ENCODE data around the gene SLC2A9. TPM values are rescaled to one million over a fixed set of nuclear protein-coding genes. Genes with fewer than 3 reads are reported as not detected.
A peak's percentile ranks its signal among the peaks of the same experiment; 100 is the strongest.
"Not testable (repeated sequence)": the region's sequence is repeated elsewhere in the genome, so short reads cannot be mapped to it uniquely, and the experiment has no call there.

SLC2A9 gene
- total RNA-seq, 1 donor from 2014 or later: 2.9 TPM

DNA sequence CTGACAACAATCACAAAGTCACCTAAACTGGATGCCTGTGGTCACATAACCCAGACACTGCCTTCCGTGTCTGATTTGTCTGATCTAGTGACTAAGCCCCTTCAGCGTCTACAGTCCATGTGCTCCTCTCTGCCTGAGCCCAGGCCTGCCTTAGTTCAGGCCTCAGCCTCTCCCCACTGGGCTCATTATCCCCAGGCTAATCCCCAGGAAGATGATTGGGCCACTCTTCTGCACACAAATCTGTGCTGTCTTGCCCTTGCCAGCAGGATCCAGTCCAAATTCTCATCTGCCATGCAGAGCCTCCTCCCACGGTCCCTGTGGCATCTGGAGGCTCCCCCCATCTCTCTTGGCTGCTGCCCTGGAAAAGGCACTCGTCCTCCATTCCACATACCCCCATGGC, 96.5 kb downstream of the SLC2A9 start:
- no peak for DNase-seq

DNA sequence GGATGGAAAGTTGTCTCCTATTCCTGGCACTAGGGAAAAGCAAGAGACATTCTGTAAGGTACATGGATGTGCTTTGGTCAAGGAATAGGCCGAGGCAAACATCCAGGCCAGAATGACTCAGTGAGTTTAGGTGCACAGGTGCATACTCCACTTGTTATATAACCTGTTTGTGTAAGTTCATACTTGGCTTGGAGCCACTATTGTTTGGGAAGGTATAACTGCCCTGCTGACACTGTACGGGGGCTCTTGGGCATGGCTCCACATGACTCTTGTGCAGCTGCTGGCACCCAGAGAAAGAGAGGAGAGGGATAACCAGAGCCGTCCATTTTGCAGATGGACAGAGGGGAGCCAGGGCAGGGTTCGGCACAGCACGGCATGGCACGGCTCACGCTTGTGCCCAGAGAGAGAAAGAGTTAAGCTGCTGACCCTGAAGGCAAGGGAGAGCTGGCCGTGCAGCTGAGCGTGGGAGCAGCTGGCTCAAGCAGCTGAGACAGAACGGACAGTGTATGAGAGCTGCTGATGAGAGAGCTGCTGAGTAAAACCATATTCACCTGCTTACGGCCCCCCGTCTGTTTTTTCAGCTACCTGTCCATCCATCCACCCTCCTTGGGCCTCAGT, 98.0 kb downstream of the SLC2A9 start:
- no peak for DNase-seq

DNA sequence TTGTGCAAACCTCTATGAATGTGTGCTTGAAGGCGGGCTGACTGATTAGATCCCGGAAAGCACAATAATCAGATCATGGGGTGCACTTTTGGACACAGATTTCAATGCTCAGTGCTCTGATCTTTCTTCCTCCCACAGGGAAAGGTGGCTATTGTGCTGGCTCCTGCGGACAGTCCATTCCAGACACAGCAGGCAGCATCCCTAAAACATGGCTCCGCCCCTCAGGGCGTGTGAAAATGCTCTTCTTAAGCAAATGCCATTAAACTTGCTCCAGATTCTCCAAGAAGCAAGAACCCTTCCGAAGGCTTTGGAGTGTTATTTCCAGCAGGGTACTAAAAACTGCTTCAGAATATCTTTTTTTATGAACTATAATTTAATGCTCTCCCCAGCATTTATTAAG, 100.0 kb downstream of the SLC2A9 start:
- no peak for DNase-seq

DNA sequence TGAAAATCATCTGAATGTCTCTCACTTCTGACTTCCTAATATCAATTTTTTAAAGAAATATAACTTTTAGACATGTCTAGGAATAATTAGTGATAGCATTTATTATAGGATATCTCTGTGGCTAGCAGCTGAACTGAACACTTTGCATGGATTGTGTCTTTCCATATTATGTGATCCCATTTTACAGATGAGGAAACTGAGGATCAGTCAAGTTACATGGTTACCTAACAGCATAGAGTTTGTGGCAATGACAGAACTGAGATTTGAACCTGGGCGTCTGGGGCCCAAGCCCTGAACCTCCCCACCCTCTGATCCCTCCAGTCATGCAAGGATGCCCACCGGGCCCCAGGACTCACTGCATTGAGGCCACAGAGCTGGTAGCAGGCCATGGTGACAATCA, 101.3 kb downstream of the SLC2A9 start:
- DNase-seq: no peak

DNA sequence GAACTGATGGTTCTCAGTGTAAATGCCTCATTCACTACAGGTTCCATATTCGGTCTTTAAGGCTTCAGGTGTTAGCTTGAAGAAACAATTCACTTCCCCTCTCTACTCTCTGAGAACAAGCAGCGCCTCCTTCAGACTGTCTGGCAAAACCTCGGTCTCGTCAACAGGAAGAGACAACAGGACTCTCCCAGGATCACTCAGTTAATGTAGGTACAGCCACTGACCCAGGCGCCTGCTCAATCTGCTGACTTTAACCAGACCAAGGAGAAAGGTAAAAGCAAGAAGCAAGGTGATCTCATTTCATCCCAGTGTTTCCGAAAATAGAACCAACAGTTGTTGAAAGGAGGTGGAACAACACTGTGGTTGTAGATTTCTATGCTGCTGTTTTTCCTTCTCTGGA, 102.2 kb downstream of the SLC2A9 start:
- no peak for DNase-seq

DNA sequence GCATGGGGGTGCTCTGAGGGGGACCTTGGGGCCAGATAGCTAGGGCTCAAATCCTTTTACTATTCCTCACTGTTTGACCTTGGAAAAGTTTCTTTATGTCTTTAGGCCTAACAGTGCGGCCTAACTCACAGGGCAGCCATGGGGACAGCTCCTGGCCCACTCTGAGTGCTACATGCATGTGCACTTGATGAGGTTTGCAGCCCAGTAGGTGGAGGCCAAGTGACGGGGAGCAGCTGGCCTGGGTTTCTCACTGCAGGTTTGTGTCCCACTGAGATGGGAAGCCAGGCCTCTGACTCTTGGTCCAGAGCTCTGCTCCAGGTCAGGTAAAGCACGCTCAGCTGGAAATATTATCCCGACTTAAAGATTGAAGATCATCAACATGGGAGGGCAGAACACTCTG, 102.8 kb downstream of the SLC2A9 start:
- DNase-seq: no peak

DNA sequence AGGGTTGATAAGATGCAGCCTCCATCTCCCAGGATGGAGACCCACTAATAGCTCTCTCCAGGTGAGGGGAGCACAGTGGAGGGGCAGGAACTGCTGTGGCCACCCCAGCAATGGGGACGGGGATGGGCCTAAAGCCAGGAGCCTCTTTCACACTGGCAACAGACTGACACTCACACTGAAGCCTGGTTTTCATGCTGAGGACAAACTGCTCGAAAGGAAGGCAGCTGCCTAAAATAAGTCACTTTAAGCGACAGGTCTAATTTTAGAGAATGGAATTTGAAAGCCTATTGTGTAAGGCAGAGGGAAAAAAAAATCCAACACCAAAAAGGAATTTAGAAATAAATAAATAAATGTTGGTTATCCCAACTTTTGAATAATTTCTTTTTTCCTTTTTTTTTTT, 104.4 kb downstream of the SLC2A9 start:
- no peak for DNase-seq

DNA sequence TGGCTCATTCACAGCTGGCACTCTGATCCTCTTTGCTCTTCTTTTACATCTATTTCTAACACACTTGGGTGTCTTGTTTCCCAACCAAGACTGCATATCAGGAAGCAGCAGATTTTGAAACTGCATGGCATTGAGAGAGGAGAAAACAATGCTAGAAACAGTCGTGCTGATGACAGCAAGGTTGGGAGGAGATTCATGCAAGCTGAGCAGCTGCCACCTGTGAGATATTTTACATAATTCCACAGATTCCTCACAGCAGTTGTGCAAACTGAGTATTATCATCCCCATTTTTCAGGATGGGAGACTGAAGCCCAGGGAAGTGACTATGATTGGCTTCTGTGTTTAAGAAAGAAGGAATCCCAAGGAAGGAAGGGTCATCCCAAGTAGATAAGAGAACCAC, 105.0 kb downstream of the SLC2A9 start:
- DNase-seq: no peak

DNA sequence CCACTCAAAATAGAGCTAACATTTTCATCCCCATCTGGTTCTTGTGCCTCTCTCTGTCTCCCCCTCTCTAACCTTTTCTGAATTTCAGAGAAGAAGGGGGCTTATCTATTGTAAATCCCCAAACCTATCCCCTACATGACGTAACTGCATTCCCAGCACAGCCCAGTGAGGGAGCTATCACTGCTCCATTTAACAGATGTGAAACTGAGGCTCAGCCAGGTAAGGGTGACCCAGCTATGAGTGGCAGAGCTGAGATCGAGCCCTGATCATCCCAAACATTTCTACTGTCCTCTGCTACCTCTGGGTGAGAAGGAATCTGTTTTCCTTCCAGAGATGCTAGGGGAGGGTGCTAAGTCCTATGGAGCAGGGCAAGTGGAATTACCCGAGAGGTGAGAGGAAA, 107.5 kb downstream of the SLC2A9 start:
- DNase-seq: no peak

DNA sequence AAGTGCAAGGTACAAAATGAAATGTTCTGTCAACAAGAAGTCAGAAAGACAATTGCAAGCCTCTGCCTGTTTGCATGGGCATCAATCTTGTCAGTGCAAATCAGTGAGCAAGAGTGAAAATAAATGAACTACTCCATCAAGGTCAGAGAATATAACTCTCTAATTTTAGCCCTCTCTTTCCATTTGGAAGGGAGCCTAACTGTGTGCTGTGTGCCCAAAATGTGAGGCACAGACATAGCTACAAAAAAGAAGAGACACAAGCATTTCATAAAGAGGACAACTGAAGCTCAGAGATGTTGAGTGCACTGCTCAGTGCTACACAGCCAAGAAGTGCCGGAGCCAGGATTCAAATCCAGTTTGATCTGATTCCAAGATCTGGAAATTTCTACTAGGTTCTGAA, 114.3 kb downstream of the SLC2A9 start:
- no peak for DNase-seq

DNA sequence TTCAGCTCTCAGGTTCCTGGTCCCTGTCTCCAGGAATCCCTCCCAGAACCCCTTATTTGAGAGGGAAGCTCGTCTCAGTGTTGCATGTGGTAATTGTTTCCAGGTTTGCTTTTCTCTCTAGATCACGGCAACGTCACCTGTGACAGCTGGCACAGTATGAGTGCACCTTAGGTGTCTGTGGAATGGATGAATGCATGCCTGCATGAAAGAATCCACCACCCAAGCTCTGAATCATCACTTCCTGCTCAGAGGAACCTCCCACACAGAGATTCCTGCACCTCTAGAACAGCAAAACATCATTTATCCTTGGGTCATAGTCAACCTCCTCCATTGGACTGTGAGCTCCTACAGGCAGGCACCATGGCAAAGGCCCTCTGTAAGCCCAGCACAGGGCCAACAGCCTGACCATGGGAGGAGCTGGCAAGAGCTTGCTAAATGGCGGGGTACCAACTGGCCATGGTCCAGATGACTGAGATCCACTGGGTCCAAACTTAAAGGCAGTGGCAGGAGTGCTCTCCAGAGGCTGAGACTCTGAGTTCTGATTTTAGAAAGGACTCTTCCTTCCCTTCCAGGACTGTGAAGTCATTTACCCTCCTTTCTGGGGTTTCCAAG, 116.2 kb downstream of the SLC2A9 start:
- DNase-seq: no peak

DNA sequence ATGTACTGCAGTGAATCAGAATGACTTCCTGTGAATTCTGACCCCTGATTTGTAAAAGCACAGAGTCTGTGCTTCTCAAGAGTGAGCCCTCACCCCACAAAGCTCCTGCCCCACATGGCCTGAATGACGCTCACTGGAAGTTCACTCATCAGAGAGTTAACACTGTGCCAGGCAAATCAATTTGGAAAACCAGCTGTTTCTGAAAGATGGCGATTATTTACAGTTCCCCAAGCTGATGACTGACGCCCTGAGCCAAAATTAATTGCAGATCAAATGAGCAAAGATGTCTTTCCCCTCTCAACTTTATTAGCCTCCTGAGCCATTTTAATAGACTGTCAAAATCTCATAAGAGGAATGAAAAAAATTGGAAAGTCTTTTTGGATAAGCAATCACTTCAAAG, 118.0 kb downstream of the SLC2A9 start:
- no peak for DNase-seq

DNA sequence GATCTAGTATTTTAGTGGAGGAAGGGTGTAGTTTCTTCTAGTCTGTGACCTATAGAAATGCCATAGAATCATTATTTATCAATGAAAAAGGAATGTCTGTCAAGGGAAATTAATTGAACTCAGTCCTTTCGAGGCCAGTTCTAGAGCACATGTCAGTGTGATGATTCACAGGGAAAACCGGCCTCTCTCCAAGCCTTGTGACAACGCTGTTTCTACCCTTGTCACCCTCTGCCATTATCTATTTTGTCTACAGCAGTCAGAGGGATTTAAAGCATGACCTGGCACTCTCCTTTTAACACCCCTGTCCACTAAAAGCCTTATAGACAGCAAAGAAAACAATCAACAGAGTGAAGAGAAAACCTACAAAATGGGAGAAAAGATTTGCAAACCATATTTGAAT, 120.0 kb downstream of the SLC2A9 start:
- DNase-seq: no peak

DNA sequence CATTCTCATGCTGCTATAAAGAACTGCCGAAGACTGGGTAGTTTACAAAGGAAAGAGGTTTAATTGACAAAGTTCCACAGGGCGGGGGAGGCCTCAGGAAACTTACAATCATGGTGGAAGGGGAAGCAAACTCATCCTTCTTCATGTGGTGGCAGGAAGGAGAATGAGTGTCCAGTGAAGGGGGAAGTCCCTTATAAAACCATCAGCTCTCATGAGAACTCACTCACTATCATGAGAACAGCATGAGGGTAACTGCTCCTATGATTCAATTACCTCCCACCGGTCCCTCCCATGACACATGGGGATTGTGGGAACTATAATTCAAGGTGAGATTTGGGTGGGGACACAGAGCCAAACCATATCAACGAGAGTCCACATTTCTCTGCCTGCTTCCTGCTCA, 120.7 kb downstream of the SLC2A9 start:
- not testable (repeated sequence) for DNase-seq

DNA sequence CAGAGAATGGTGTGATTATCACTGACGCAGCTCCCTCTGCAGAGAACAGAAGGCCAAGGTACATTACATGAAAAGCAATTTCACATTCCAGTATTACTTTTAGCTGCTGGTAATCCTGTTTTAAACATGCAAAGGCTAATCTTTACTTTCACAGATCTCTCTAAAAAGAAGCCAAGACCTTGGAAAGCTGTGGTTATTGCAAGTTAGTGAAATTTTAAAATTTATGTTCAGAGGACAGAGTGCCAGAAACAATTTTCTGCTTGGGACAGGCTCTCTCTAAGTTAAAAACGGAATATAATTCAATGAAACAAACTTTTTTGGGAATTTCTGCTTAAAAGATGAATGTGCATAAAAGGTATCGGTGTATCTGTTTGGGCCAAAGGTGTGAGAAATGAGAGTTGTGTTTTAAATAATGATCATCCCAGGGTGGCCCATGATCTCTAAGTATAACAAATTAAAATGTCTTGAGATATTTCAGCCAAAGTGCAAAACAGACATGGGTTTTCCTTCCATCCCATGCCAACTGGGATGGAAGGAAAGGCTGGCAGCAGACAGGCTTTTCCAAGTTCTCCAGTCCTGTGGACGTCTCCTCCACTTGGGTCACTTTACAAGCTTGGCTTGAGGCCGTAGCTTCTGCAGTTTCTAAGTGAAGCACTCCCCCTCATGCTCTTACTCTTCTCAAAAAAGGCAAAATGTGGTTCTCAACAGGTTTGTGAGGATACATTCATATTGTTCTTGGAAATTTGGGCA, 121.8 kb downstream of the SLC2A9 start:
- DNase-seq: no peak

DNA sequence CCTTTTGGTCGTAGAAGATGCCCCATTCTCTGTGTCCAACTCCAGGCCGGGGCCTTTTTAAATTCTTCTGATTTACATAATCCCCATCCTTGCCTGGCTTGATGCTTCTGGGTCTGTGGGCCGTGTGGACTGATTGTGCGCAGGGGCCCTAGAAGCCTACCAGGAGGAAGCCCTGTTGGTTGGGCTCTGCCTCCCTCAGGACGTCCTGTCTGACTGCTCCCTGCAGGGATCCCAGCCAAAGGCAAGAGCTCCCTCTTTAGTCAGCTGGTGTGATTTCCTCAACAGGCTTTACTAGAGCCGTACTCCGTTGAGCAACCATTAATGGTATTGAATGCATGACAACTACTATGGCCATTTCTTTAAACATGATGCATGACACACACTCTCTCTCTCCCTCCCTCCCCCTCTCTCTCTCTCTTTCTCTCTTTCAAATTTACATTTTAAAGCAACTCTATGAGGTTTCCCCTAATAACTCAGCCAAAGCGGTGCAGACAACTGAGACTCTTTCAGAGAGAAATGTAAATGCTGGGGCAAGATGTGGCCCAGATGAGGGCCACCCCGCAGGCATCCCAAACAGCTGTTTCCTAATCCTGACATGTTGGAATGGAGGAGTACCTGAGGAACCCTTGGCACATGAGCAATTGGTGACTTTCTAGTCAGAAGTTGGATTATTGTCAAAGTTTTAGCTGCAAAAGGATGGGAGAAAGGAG, 122.5 kb downstream of the SLC2A9 start:
- peak; percentile 53 for DNase-seq

DNA sequence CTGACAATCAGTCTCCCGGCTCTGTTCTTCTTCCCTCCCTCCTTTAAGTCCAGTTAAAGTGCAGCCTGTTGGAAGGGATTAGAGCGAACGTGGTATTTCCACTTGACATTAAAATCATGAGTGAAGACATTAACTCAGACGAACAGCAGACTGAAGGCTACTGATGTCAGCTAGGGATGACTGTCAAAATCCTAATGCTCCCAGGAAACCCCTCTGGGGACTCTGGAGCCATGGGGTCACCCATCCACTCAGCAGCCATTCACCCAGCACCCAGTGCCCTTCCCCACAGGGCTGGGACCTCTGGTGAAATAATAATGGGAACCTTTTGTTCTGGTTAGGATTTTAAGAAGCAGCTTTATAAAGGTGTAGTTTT, 126.0 kb downstream of the SLC2A9 start:
- DNase-seq: no peak

DNA sequence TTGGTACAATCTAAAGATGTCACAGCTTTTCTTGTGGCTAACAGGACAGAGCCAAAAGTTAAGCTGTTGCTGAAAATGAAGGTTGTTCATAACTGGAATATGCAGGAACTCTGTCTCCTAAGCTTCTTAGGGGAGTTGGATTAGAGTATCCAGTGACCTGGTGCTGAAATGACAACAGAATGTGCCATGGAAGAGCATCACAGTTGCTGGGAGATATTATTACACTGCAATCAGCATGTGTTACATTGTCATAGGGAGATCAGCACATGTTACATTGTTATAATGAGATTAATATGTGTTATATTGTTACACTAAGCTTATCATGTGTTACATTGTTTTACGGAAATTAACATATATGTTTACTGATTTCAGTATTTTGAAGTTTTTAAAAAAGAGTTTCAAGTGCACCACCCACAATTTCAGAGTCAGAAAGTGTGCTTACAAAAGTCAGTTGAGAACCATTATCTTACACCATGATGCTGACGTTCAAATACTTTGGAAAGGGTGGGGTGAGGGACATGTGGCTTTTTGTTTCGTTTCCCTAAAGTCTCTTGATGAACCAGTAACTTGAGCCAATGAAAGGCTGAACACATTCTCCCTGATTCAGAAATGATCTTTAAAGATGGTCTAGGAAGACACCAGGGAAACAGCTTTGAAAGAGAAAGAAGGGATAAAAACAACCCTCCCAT, 126.5 kb downstream of the SLC2A9 start:
- no peak for DNase-seq

DNA sequence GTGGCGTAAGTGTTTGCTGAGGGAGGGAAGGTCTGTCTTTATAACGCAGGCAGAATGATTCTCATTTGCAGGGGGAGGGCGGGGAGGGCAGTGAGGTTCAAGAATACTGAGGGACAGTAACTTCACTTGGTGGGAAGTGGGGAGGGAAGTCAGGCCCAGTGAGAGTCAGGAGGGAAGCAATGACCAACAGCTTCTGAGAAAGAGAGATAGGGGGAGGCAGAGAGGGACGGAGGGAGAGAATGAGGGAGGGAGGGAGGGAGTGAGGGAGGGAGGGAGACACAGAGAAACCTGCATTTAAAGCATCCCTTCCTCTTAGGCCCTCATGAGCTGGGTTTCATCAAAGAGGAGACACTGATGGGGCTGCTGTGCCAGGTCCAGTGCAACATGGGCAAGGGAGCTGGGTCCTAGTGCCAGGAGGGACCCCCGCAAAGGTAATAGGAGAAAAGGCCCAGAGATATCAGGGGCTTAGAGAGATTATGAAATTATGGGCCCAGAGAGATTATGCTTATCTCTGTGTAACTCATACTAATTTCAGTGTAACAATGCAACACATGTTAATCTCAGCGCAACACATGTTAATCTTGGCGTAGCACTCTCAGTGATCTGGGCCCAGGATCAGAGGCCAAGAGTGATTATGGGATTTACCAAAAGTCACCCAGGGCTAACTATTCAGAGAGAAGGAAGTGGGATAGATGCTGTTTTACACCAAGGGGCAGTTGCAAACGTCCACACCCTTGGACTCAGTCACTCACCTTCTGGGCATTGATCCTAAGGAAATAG, 127.8 kb downstream of the SLC2A9 start:
- DNase-seq: no peak

DNA sequence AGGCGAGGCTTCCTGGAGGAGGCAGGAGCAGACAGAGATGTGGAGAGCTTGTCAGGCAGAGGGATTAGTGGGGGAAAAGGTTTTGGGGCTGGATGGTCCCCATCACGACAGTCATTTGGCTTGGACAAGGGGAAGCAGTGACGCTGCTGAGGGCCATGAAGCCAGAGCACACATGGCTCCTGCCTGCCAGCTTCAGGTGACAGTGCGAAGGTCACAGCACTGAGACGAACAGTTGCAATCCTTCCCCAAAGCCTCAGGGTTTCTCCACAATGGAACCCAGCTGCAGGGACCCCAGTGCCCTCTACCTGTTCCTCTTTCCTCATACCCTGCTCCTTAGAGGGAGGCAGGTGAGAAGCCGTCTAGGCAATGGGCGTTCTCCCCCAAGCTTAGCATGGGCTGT, 129.6 kb downstream of the SLC2A9 start:
- DNase-seq: no peak

DNA sequence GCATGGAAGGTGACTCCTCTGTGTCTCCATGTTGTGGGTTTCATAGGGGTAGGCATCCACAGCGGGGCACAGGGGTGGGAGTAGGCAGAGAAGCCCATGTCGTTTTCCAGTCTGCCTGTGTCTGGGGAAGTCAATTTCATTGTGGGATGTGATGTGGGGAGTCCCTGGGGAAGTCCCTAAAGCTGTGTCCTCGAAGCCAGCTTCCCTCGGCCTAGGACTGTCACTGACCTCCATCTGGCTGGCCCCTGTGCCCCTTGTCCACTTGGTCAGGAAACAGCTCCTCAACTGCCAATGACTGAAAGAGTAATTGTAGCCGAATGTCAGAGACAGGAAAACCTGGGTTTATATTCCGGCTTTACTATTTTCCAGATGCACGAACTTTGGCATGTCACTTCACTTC, 130.2 kb downstream of the SLC2A9 start:
- DNase-seq: no peak

DNA sequence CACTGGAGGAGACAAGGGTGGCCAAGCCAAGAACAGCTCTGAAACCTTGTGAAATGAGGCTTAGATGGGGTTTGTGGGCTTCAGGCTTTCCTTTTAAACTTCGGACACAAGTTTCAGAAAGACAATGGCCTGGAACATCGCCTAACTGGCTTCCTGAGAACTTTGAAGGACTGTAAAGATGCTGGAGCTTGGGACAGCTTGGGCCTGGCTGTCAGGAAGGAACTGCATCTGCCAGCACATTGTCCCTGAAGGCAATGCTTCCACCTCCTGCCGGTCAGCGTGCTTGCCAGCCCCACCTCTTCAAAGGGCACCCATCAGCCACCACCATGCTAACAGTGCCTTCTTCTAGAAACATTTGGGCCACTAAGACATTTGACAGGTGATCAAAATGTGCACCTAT, 132.0 kb downstream of the SLC2A9 start:
- no peak for DNase-seq

Data from dermis blood vessel endothelial cell (primary cell).